Activated T-cell treated with anti-CD3 and anti-CD28 coated beads, Interleukin-2, amount 50 U/mL, for 4 hours (primary cell): ENCODE results near the gene CCDC61. TPM values are rescaled to one million over a fixed set of nuclear protein-coding genes. Genes with fewer than 3 reads are reported as not detected.
A peak's percentile ranks its signal among the peaks of the same experiment; 100 is the strongest.

Experiments
- ATAC-seq, 2 donors: fragments of 200-7000 bp; cut with Tn5 transposase; one replicate each; pipeline ENCODE4 v1.10.0; 2021
- DNase-seq: peaks from one replicate; pipeline ENCODE4 v3.0.0-alpha.2; 2020
- H3K27me3 Mint-ChIP-seq: one replicate; pipeline ENCODE4 v1.8.0; 2021; ENCODE audit warnings: low read depth, mixed read lengths
- H3K36me3 Mint-ChIP-seq: one replicate; pipeline ENCODE4 v1.8.0; 2022; ENCODE audit warnings: mixed read lengths; ENCODE audit not compliant: insufficient read depth
- H3K4me1 Mint-ChIP-seq: one replicate; pipeline ENCODE4 v1.8.0; 2021; ENCODE audit warnings: low read depth, mixed read lengths
- H3K4me3 Mint-ChIP-seq: one replicate; pipeline ENCODE4 v1.8.0; 2021; ENCODE audit warnings: mild to moderate bottlenecking, moderate library complexity, mixed read lengths
- H3K9me3 Mint-ChIP-seq: one replicate; pipeline ENCODE4 v1.8.0; 2021; ENCODE audit warnings: mixed read lengths
- total RNA-seq, 3 donors: library from RNA; stranded (reverse); gene quantifications; one replicate each; pipeline ENCODE4 v1.2.1, GENCODE V29; 2021

The CCDC61 gene
- total RNA-seq, 3 donors from 2014 or later: 16.1 to 18.0 (median 18.0) TPM

DNA sequence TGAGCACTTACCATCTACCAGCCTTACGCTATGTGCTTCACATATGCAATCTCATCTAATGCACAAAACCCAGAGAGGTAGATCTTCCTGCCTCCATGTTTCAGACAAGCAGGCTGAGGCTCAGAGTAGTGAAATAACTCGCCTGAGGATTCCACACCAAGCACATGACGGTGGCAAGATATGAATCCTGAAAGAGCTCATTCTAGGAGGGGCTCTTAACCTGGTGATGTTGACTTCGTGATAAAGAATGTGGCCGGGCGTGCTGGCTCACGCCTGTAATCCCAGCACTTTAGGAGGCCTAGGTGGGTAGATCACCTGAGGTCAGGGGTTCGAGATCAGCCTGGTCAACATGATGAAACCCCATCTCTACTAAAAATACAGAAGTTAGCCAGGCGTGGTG lies 26.6 kb upstream of the CCDC61 start:
- DNase-seq (no peak), ATAC-seq (no peak)
- H3K4me3 Mint-ChIP-seq: no peak overlapping the region
- no peaks in the 10 kb centered on the region for H3K36me3 Mint-ChIP-seq
- H3K9me3 Mint-ChIP-seq: no peaks in the 10 kb centered on the region
- H3K27me3 Mint-ChIP-seq: peaks cover 69% of the 10 kb centered on the region
- peaks cover 14% of the 10 kb centered on the region for H3K4me1 Mint-ChIP-seq

DNA sequence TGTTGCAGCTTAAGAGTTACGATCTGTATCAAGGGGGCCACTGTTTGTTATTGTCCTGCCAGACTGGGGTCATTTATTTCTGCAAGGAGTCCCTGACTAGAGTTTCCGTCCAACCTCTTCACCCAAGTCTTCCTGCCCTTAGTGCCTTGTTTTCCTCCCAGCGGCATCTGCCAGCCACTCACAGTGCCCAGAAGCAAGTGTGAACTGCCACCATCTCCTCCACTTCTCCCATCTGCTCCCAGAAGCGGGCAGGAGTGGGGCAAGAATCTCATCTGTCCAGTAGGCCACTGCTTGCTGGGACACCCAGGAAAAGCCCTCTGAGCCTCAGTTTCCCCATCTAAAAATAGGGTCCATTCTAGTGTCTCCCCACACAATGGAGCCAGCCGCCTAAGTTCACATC lies 25.6 kb upstream of the CCDC61 start:
- H3K27me3 Mint-ChIP-seq: peaks cover 73% of the 10 kb centered on the region
- DNase-seq (no peak), ATAC-seq (no peak)
- H3K4me3 Mint-ChIP-seq: no peak overlapping the region
- no peaks in the 10 kb centered on the region for H3K9me3 Mint-ChIP-seq
- H3K36me3 Mint-ChIP-seq: no peaks in the 10 kb centered on the region
- H3K4me1 Mint-ChIP-seq: peaks cover 16% of the 10 kb centered on the region

DNA sequence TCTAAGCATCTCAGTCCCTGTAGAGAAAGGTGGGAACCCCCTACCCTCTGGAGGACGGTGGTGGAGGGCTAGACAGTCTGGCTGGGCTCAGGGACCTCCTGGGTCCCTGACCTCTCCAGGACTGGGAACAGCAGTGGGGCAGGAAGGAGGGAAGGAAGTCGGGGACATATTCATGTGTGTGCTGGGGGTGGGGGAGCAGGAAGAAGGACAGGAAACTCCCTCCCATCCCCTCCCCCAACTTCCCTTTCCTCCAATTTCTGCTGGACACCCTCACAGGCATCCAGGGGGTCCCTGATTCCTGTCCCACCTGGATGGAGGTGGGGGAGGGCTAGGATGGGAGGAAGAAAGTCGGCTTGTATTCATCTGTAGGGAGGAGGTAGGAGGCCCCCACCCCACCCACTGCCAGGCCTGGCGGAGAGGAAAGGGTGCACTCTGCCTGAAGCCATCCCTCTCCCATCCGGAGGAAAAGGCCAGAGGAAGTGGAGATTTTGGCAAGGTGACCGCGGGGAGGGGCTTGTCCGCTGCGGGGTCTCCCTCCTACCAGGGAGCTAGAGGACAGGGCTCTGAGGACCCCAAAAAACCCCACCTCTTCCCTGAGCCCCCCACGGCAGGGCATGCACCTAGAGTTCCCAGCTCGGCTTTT lies 23.9 kb upstream of the CCDC61 start:
- H3K4me3 Mint-ChIP-seq: no peak overlapping the region

DNA sequence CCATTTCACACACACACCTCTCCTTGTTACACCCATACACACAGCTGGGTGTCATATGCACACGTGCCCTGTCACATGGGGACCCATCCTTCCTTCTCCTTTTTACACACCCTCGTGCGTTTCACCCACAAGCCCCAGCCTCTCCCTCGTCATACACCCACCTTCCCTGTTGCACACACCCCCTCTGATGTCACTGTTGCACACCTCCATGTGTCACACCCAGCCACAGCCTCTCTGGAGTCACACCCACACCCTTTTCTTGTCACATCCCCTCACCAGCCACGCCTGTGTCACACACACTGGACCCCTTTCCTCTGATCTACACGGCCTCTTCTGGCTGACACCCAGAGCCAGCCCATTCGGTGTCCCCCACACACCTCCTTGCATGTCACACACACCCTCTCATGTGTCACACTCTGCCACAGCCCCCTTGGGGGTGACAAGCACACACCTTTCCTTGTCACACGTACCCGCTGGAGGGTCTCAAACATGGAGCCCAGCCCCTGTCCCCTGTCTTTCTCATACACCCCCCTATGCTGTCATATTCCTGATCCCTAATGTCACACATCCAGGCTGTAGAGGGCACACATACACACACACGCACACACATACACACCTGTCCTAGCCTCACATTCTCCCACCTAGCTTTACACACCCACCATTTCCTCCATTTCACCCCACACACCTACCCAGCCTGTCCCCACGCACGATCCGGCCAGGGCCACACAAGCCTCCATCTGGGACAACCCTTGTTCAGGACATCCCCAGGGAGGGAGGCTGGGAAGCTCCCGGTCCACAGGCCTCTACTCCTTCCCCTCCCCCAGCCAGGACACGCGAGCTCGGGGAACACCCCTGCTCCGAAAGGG lies 23.0 kb upstream of the CCDC61 start:
- H3K4me3 Mint-ChIP-seq: peak overlapping the region; percentile 5

More for the DNA sequence above, 23.9 kb upstream of the CCDC61 start:
- no peak for DNase-seq
- no peaks in the 10 kb centered on the region for H3K36me3 Mint-ChIP-seq
- H3K27me3 Mint-ChIP-seq: peaks cover 79% of the 10 kb centered on the region
- peaks cover 16% of the 10 kb centered on the region for H3K4me1 Mint-ChIP-seq
- no peak for ATAC-seq
- no peaks in the 10 kb centered on the region for H3K9me3 Mint-ChIP-seq

DNA sequence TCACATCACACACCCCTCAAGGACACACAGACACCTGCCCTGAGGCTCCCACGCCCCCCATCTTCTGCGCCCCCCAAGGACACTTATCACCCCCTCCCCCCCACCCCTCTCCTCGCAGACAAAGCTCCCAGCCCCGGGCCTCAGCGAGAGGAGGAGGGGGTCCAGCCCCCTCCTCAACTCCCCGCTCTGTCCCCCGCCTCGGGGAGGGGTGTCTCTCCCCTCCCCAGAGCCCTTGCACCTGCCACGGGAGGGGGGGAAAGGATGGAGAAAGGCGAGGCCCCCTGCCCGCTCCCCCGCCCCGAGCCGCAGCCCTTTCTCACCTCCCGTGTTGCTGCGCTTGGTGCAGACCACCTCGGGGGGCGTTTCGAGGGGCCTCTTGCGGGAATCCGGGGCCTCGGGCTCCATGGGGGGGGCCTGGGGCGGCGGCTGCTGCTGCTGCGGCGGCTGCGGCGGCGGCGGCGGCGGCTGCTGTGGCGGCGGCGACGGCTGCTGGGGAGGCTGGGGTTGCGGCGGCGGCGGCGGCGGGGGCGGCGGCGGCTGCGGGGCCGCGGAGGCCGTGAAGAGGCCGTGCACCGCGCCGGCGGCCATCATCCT lies 22.2 kb upstream of the CCDC61 start:
- peaks cover 76% of the 10 kb centered on the region for H3K27me3 Mint-ChIP-seq
- DNase-seq (no peak), ATAC-seq (no peak)
- no peaks in the 10 kb centered on the region for H3K9me3 Mint-ChIP-seq
- no peaks in the 10 kb centered on the region for H3K36me3 Mint-ChIP-seq
- H3K4me3 Mint-ChIP-seq: no peak overlapping the region
- peaks cover 16% of the 10 kb centered on the region for H3K4me1 Mint-ChIP-seq

More for the DNA sequence above, 23.0 kb upstream of the CCDC61 start:
- DNase-seq: peak; percentile 35
- H3K36me3 Mint-ChIP-seq: no peaks in the 10 kb centered on the region
- H3K4me1 Mint-ChIP-seq: peaks cover 16% of the 10 kb centered on the region
- ATAC-seq: peak; percentile 65 to 73
- no peaks in the 10 kb centered on the region for H3K9me3 Mint-ChIP-seq
- H3K27me3 Mint-ChIP-seq: peaks cover 76% of the 10 kb centered on the region

DNA sequence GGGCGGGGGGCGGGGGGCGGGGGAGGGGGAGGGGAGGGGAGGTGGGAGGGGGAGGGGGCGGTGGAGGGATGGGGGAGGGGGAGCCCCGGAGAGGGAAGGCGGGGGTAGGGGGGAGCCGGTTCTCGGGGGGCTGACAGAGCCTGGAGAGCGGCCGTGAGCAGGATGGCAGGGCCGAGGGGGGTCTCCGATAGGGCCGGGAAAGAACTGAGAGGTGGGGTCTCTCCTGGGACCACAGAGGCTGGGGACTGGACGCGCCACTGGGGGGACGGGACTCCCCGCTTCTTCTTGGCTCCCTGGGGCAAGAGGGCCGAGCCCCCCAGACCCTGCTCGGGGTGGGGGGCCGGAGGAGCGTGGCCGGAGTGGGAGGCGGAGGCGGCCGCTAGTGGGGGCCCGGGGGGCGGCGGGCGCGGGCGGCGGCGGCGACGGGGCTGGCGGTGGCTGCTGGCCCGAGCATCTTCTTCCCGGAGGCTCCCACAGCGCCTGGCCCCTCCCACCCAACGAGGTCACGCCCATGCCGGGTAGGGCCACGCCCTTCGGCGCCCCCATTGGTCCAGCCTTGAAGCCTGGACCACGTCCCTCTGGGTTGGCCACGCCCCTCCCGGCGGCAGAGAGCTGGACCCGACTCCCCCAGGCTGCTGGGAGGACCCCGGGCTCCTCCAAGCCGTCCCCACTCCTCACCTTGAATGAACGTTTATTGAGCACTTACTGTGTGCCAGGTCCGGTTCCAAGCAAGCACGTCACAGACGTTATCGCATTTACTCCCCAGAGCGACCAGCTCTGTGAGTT lies 21.5 kb upstream of the CCDC61 start, which contains the start of gene NOVA2:
Gene NOVA2 (minus strand): TSS at position 313 of the 786 bp plus-strand sequence. CDS start 514 bp downstream, outside the sequence.
- DNase-seq (peak; percentile 8), ATAC-seq (peak; percentile 32 to 52)
- Mint-ChIP-seq H3K4me3 (peak within 1 kb of the TSS; percentile 38), H3K4me1 (peaks cover 16% of the 10 kb centered on the region), H3K36me3 (no peaks in the 10 kb centered on the region), H3K27me3 (peaks cover 69% of the 10 kb centered on the region), H3K9me3 (no peaks in the 10 kb centered on the region)

DNA sequence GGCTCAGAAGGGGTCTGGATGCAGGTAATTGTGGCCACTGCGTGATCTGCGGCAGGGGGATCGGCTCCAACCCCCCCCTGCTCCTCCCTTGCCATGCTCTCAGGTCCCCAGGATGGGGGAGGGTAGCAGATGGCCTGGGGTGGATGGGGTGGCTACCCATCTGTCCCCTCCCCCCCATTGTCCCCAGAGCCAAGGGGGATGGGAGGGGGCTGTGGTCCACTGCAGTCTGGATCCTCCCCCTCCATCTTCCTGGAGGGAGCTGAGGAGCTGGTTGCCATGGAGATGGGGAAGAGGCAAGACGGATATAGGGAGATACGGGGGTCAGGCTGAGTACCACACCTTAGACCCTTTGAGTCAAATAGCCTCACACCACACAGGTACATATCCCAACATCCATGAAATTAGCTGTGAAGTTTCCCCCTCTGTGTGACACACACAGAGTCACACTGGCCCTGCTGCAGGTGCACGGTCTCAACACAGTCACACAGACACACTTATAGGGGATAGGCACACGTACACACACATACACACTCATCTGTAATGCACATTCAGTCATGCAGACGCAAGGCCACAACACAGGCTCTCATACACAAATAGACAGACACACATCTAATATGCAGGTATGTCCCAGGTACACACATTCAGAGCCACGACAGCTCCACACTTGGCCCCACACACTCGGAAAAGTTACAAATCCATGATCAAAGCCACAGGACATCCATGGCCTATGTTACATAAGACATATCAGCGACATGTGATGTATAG lies 19.8 kb upstream of the CCDC61 start:
- H3K9me3 Mint-ChIP-seq: no peaks in the 10 kb centered on the region
- peaks cover 58% of the 10 kb centered on the region for H3K27me3 Mint-ChIP-seq
- no peak overlapping the region for H3K4me3 Mint-ChIP-seq
- DNase-seq: no peak
- ATAC-seq: no peak
- H3K36me3 Mint-ChIP-seq: no peaks in the 10 kb centered on the region
- H3K4me1 Mint-ChIP-seq: peaks cover 16% of the 10 kb centered on the region

DNA sequence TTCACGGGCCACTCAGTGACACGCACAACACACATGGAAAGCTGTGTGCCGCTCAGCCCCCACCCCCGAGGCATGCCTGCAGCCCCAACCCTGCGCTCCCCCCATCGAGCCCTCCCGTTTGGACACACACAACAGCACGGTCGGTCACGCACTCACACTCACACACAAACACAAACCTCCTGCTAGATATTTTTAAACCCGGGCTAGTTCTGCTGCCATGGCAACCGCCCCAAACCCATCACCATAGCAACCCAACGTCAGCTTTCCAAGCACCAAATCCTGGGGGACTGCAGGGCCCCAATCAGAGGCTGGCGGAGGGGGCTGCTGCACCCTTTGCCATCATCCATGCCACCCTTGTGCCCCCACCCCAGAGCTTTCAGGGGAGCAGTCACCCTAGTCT lies 19.1 kb upstream of the CCDC61 start:
- Mint-ChIP-seq H3K4me1 (peaks cover 13% of the 10 kb centered on the region), H3K4me3 (no peak overlapping the region), H3K27me3 (peaks cover 54% of the 10 kb centered on the region), H3K9me3 (no peaks in the 10 kb centered on the region), H3K36me3 (no peaks in the 10 kb centered on the region)
- ATAC-seq (no peak), DNase-seq (no peak)

DNA sequence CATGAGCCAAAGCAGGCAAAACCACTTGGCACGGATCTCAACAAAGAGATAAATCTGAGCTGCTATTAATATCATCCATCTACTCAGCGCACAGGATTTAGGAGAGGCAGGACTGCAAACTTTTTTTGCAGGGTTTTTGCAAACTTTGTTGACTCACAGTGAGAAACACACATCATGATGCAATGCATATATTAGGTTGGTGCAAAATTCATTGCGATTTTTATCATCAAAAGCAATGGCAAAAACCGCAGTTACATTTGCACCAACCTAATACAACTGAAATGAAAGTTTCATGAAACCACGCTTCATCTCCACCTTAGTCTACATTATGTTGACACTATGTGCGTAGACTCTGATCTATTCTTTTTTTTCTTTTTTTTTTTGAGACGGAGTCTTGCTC lies 17.1 kb upstream of the CCDC61 start:
- peaks cover 42% of the 10 kb centered on the region for H3K27me3 Mint-ChIP-seq
- no peak for ATAC-seq
- no peak for DNase-seq
- H3K9me3 Mint-ChIP-seq: no peaks in the 10 kb centered on the region
- peaks cover 2% of the 10 kb centered on the region for H3K4me1 Mint-ChIP-seq
- H3K36me3 Mint-ChIP-seq: no peaks in the 10 kb centered on the region
- H3K4me3 Mint-ChIP-seq: no peak overlapping the region

DNA sequence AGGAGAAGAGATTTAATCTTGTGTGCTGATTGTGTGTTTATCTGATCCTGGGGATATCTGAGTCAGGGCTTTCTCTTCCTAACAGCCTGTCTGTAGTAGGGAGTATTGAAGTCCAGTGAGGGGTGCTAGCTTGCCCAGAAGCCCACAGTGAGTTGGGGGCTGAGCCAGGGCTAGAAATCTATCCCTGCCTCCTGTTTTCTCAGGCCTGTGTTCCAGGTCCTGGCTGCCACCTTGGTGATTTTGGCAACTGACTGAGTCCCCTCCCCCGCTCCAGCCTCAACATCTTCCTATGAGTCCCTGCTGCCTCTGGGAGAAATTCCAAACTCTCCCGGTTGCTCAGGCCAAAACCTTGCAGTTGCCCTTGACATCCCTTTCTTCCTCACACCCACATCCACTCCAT lies 13.9 kb upstream of the CCDC61 start:
- H3K4me3 Mint-ChIP-seq: no peak overlapping the region
- ATAC-seq (no peak), DNase-seq (no peak)
- peaks cover 2% of the 10 kb centered on the region for H3K36me3 Mint-ChIP-seq
- H3K9me3 Mint-ChIP-seq: no peaks in the 10 kb centered on the region
- no peaks in the 10 kb centered on the region for H3K4me1 Mint-ChIP-seq
- peaks cover 18% of the 10 kb centered on the region for H3K27me3 Mint-ChIP-seq

DNA sequence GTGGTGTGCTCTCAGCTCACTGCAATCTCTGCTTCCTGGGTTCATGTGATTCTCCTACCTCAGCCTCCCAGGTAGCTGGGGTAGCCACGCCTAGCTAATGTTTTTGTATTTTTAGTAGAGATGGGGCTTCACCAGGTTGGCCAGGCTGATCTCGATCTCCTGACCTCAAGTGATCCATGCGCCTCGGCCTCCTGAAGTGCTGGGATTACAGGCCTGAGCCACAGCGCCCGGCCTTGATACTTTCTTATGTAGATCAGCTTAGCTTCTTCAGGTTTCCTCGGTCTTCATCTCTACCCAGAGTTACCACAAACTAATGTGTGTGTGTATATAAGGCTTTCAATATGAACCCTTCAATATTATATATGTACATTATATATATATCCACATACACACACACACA lies 9.9 kb upstream of the CCDC61 start:
- Mint-ChIP-seq H3K9me3 (no peaks in the 10 kb centered on the region), H3K36me3 (peaks cover 2% of the 10 kb centered on the region), H3K27me3 (peaks cover 17% of the 10 kb centered on the region), H3K4me1 (no peaks in the 10 kb centered on the region), H3K4me3 (no peak overlapping the region)
- ATAC-seq: no peak
- no peak for DNase-seq

DNA sequence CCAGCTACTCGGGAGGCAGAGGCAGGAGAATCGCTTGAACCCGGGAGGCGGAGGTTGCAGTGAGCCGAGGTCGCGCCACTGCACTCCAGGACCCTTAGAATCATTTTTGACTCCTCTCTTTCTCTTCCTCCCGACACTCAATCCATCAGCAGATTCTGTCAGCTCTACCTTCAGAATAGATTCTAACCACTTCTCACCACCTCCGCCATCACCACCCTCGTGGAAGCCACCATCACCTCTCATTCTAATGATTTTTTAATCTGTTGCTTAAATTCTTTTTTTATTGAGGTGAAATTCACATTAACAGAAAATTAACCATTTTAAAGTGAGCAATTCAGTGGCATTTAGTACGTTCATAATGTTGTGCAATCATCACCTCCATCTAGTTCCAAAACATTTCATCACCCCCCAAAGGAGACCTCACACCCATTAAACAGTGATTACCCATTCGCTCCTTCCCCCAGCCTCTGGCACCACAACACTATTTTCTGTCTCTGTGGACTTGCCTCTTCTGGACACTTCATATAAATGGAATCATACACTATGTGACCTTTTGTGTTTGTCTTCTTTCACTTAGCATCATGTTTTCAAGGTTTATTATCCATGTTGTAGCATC lies 5.0 kb upstream of the CCDC61 start:
- H3K36me3 Mint-ChIP-seq: no peaks in the 10 kb centered on the region

DNA sequence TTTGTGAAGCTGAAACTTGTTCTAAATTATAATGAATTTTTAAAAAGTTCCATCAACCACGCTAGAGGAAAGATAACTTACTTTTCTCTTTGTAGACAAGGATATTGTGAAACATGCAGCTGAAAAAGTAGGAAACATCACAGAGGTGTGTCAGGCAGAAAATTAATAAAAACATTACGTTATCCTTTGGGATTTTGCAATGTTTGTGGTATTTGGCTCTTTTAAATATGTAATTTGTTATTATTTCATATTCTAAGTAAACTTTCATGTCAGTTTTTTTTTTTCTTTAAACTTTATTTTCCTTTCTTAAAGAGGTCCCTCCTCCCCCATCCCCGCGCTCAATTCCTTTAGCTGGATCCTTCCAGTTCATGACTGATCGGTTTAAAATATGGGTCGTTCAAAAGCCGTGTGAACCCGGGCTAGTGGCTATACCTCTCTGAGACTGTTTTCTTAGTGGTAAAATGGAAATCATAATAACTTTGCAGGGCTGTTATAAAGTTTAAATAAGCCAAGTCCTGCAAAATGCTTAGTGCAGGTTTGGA lies 740 bp upstream of the CCDC61 start:
- ATAC-seq (peak in 1 of 2 donors; percentile 3), DNase-seq (no peak)
- H3K9me3 Mint-ChIP-seq: no peaks in the 10 kb centered on the region
- peaks cover 7% of the 10 kb centered on the region for H3K36me3 Mint-ChIP-seq
- peaks cover 15% of the 10 kb centered on the region for H3K27me3 Mint-ChIP-seq
- H3K4me1 Mint-ChIP-seq: peaks cover 12% of the 10 kb centered on the region
- H3K4me3 Mint-ChIP-seq: no peak overlapping the region

More for the DNA sequence above, 5.0 kb upstream of the CCDC61 start:
- Mint-ChIP-seq H3K9me3 (no peaks in the 10 kb centered on the region), H3K4me3 (no peak overlapping the region), H3K27me3 (peaks cover 18% of the 10 kb centered on the region), H3K4me1 (no peaks in the 10 kb centered on the region)
- DNase-seq (no peak), ATAC-seq (no peak)
